Progenitor cell of endocrine pancreas (in vitro differentiated cells): ENCODE results near the gene CLEC2D. TPM values are rescaled to one million over a fixed set of nuclear protein-coding genes. Genes with fewer than 3 reads are reported as not detected.

Experiments used
- DNase-seq: peaks from one replicate; pipeline ENCODE4 v3.0.0; 2021; ENCODE audit warnings: low spot score; ENCODE audit not compliant: unreplicated experiment
- H3K27ac Mint-ChIP-seq: 2 replicates; pipeline ENCODE4 v1.8.0; 2021; ENCODE audit warnings: mild to moderate bottlenecking, moderate library complexity, mixed read lengths
- H3K27me3 Mint-ChIP-seq: 2 replicates; pipeline ENCODE4 v1.8.0; 2021; ENCODE audit warnings: mixed read lengths
- H3K36me3 Mint-ChIP-seq: 2 replicates; pipeline ENCODE4 v1.8.0; 2022; ENCODE audit warnings: mixed read lengths; ENCODE audit not compliant: insufficient read depth
- H3K4me1 Mint-ChIP-seq: 2 replicates; pipeline ENCODE4 v1.8.0; 2021; ENCODE audit warnings: low read depth, mixed read lengths
- H3K4me3 Mint-ChIP-seq: 2 replicates; pipeline ENCODE4 v1.8.0; 2021; ENCODE audit warnings: low read depth, mild to moderate bottlenecking, moderate library complexity, mixed read lengths
- H3K9me3 Mint-ChIP-seq: 2 replicates; pipeline ENCODE4 v1.8.0; 2021; ENCODE audit warnings: low read depth, mixed read lengths
- total RNA-seq: library from RNA; stranded (reverse); gene quantifications from 2 replicates; pipeline ENCODE4 v1.2.1, GENCODE V29; 2021
- TF ChIP-seq, protein P1 (sequence below): fragments of 200-600 bp; sonication (generic); IDR thresholded peaks from one replicate; pipeline ENCODE4 v1.5.0; 2021; ENCODE audit warnings: antibody characterized with exemption, mild to moderate bottlenecking; ENCODE audit not compliant: unreplicated experiment

The CLEC2D gene
- total RNA-seq, 1 donor from 2014 or later, result 23.5 TPM

DNA sequence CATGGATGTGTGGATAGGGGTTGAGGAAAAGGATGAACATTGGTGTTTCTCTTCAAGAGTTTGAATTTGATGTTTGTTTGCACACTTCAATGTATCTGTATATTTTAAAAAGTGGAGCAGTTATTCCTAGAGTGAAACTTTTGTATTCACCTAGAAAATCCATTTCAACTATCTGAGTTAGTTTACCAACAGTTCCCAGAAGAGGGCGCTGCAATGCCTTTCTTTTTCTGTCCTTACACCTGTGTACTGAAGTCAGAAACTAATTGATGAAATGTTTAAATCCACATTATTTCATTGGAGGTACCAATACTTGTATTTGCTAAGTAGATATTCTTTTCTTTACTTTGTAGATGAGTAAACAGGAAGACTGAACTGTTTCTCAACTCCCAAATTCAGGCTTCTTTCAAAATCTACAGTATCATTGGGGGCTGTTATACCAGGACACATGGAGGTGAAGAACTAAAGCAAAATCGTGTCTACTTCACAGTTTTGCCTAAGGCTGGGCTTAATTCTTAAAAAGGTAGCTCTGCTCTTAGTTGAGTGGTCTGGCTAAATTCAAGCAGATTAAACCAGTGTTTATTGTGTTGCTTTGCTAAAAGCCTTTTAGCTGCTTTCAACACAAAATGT, 35.2 kb upstream of the CLEC2D start:
- H3K27ac Mint-ChIP-seq, result no peak overlapping the region
- no peak overlapping the region for H3K4me3 Mint-ChIP-seq
- H3K27me3 Mint-ChIP-seq, result no peaks in the 10 kb centered on the region
- peaks cover 12% of the 10 kb centered on the region for H3K4me1 Mint-ChIP-seq
- DNase-seq, result peak; percentile 58
- TF ChIP-seq, protein P1, sequence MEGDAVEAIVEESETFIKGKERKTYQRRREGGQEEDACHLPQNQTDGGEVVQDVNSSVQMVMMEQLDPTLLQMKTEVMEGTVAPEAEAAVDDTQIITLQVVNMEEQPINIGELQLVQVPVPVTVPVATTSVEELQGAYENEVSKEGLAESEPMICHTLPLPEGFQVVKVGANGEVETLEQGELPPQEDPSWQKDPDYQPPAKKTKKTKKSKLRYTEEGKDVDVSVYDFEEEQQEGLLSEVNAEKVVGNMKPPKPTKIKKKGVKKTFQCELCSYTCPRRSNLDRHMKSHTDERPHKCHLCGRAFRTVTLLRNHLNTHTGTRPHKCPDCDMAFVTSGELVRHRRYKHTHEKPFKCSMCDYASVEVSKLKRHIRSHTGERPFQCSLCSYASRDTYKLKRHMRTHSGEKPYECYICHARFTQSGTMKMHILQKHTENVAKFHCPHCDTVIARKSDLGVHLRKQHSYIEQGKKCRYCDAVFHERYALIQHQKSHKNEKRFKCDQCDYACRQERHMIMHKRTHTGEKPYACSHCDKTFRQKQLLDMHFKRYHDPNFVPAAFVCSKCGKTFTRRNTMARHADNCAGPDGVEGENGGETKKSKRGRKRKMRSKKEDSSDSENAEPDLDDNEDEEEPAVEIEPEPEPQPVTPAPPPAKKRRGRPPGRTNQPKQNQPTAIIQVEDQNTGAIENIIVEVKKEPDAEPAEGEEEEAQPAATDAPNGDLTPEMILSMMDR, result peak; percentile 97
- H3K36me3 Mint-ChIP-seq, result peaks cover 11% of the 10 kb centered on the region
- H3K9me3 Mint-ChIP-seq, result peaks cover 18% of the 10 kb centered on the region

DNA sequence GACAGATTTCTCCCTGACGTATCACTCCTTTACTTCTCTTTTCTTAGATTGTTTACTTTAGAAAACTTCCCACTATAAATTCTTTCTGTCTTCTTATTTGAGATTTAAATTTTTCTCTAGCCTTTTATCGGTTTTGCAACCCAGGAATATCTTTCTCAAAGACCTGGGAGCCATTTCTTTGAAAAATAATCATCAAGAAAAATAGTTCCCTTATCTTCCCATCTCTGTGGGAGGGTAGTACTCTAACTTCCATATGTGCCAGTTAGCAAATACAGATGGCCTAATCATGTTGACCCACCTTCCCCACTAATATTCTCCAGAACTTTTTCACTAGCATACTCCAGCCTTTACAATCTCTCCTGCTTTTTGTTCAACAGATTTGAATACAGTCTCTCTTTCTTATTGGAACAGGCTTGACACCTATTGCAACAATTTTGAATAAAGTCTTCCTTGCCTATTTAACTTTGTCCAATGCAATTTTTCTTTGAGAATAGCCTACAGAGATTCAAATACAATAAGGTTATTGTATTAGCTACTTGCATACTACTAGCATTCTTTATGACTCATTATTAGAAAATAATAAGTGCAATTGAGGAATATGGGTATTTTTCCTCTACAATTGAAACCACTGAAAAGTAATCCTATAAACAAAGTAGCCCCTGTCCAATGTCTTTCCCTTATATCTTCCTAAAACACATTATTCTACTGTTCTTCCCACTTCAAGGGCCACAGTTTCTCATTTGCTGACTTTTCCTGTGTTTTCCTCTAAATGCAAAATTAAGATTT, 34.4 kb upstream of the CLEC2D start:
- no peak overlapping the region for H3K4me3 Mint-ChIP-seq
- DNase-seq, result no peak
- H3K27me3 Mint-ChIP-seq, result no peaks in the 10 kb centered on the region
- H3K4me1 Mint-ChIP-seq, result peaks cover 10% of the 10 kb centered on the region
- TF ChIP-seq, protein P1, result no peak
- H3K36me3 Mint-ChIP-seq, result peaks cover 12% of the 10 kb centered on the region
- H3K27ac Mint-ChIP-seq, result no peak overlapping the region
- H3K9me3 Mint-ChIP-seq, result peaks cover 22% of the 10 kb centered on the region

DNA sequence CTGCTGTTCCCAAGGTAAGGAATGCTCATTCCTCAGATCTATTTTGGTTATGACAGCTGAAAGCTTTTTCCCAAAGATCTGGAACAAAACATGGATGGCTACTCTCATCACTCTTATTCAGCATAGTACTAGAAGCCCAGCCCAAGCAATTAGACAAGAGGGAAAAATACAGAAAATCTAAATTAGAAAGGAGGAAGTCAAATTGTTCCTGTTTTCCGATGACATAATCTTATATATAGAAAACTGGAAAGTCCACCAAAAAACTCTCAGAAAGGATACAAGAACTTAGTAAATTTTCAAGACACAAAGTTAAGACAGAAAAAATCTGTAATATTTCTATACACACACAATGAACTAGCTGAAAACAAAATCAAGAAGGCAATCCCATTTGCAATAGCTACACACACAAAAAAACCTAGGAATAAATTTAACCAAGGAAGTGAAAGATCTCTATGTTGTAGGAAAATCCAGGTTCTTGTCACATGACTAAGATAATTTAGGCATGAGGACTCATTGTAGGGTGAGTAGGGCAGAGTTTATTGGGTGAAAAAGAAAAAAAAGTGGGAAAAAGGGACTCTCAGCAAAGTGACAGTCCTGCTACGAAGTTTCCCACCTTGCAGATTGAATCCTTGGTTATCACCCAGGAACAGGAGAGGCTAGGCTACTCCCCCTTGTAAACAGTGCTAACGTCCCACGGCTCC, 33.2 kb upstream of the CLEC2D start:
- TF ChIP-seq, protein P1, result no peak
- H3K4me1 Mint-ChIP-seq, result peaks cover 8% of the 10 kb centered on the region
- DNase-seq, result no peak
- no peak overlapping the region for H3K27ac Mint-ChIP-seq
- H3K36me3 Mint-ChIP-seq, result peaks cover 11% of the 10 kb centered on the region
- peaks cover 22% of the 10 kb centered on the region for H3K9me3 Mint-ChIP-seq
- no peak overlapping the region for H3K4me3 Mint-ChIP-seq
- no peaks in the 10 kb centered on the region for H3K27me3 Mint-ChIP-seq

DNA sequence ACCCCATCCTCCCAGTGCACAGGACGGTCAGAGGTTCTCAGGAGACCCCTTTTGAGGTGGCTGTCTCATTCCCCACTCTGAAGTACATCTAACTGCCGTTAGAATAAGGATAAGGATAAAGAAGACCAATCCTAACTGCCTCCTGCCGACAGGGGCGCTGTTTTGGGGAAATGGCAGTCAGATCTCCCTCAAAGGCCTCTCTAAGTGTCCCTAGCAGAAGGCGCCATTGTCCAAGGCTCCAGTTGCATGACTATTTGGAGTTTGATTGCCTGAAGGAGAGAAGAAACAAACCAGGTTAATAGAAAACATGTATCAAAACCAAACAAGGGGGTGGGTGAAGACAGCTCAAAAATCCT, 32.7 kb upstream of the CLEC2D start:
- peaks cover 8% of the 10 kb centered on the region for H3K4me1 Mint-ChIP-seq
- H3K27me3 Mint-ChIP-seq, result no peaks in the 10 kb centered on the region
- no peak for DNase-seq
- H3K4me3 Mint-ChIP-seq, result no peak overlapping the region
- H3K36me3 Mint-ChIP-seq, result peaks cover 11% of the 10 kb centered on the region
- TF ChIP-seq, protein P1, result no peak
- H3K27ac Mint-ChIP-seq, result no peak overlapping the region
- H3K9me3 Mint-ChIP-seq, result peaks cover 17% of the 10 kb centered on the region

DNA sequence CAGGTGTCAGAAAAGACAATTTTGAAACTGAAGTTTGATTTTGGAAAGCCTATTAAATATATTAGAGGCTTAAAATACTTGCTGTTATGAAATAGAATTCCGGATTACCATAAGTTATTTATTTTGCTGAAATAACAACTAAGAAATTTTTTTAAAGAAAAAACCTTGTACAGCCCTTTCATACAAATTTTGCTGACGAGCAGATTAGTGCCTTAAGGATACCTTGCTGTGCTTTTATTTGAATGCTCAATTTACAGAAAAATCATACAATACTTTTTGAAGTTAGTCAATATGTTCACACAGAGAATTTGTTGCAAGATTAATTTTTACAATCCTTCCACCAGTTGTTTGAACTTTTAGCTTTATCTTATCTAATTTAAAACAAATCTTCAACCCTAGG, 29.5 kb upstream of the CLEC2D start:
- H3K36me3 Mint-ChIP-seq, result peaks cover 8% of the 10 kb centered on the region
- DNase-seq, result no peak
- peaks cover 11% of the 10 kb centered on the region for H3K9me3 Mint-ChIP-seq
- H3K27me3 Mint-ChIP-seq, result no peaks in the 10 kb centered on the region
- TF ChIP-seq, protein P1, result no peak
- peaks cover 2% of the 10 kb centered on the region for H3K4me1 Mint-ChIP-seq
- H3K4me3 Mint-ChIP-seq, result no peak overlapping the region
- H3K27ac Mint-ChIP-seq, result no peak overlapping the region
